HG03108 (cell line): Measurements from ENCODE around the gene HP1BP3.

Experiments used
- ATAC-seq: cut with Tn5 transposase; IDR thresholded peaks from one replicate; pipeline ENCODE4 v1.9.1; 2021; ENCODE audit warnings: moderate library complexity; ENCODE audit not compliant: unreplicated experiment

HP1BP3 gene

GRCh38 chr1:20771780-20772179 lies 15.3 kb downstream of the HP1BP3 start:
- ATAC-seq = no peak

- ATAC-seq = no peak
These were observed 16.6 kb downstream of the HP1BP3 start for GRCh38 chr1:20770314-20771087.

- ATAC-seq = no peak
These were observed 19.8 kb downstream of the HP1BP3 start for GRCh38 chr1:20767271-20767670.

- ATAC-seq = no peak
These were observed 23.7 kb downstream of the HP1BP3 start for GRCh38 chr1:20763417-20763816.

GRCh38 chr1:20760322-20760721 lies 26.8 kb downstream of the HP1BP3 start:
- ATAC-seq = no peak

GRCh38 chr1:20753589-20753988 lies 33.5 kb downstream of the HP1BP3 start:
- no peak for ATAC-seq

GRCh38 chr1:20751462-20751990 lies 35.6 kb downstream of the HP1BP3 start:
- ATAC-seq = no peak

- no peak for ATAC-seq
These were observed 44.4 kb downstream of the HP1BP3 start for GRCh38 chr1:20742671-20743070.

- no peak for ATAC-seq
These were observed 46.3 kb downstream of the HP1BP3 start for GRCh38 chr1:20740781-20741180.

GRCh38 chr1:20739225-20739624 lies 47.9 kb downstream of the HP1BP3 start:
- no peak for ATAC-seq

- ATAC-seq = no peak
These were observed 51.5 kb downstream of the HP1BP3 start for GRCh38 chr1:20735581-20736111.

- ATAC-seq = no peak
These were observed 53.6 kb downstream of the HP1BP3 start for GRCh38 chr1:20733360-20733975.

GRCh38 chr1:20732588-20733359 lies 54.3 kb downstream of the HP1BP3 start, which contains the start of gene SH2D5:
SH2D5 (minus strand) TSS chr1:20732703; CDS start chr1:20728044, 4,659 bp downstream.
- peak; percentile 48 for ATAC-seq

GRCh38 chr1:20732071-20732587 lies 55.0 kb downstream of the HP1BP3 start:
- ATAC-seq = peak; percentile 53

- ATAC-seq = no peak
These were observed 55.8 kb downstream of the HP1BP3 start for GRCh38 chr1:20731057-20731991.

GRCh38 chr1:20730690-20731056 lies 56.4 kb downstream of the HP1BP3 start:
- ATAC-seq = no peak

- ATAC-seq = no peak
These were observed 57.0 kb downstream of the HP1BP3 start for GRCh38 chr1:20729990-20730689.

- no peak for ATAC-seq
These were observed 57.8 kb downstream of the HP1BP3 start for GRCh38 chr1:20729155-20729931.
